Muscle of back (tissue), 11 donors: Measurements from ENCODE around the gene SKIDA1. TPM values are rescaled to one million over a fixed set of nuclear protein-coding genes. Genes with fewer than 3 reads are reported as not detected.

ENCODE experiments used
- DNase-seq, 3 donors: peaks; one replicate each; pipeline versions ENCODE4 v3.0.0 to v3.0.0-alpha.2; 2013
- polyA plus RNA-seq, 10 donors: library from polyadenylated mRNA; unstranded; fragments of 120-200 nt; gene quantifications; one replicate each; pipeline ENCODE4 v1.2.1, GENCODE V29; 2013; ENCODE audit not compliant: insufficient read length in 10 of 10

SKIDA1 gene
- polyA plus RNA-seq, 10 donors = 1.3 to 3.6 (median 1.8) TPM

- DNase-seq = peak in 1 of 3 donors; percentile 92
Measured at GRCh38 chr10:21517134-21518031, 8.1 kb downstream of the SKIDA1 start.

GRCh38 chr10:21516242-21517131 lies 9.0 kb downstream of the SKIDA1 start:
- DNase-seq = peak in 2 of 3 donors; percentile 80 to 92

- peak in 1 of 3 donors; percentile 78 for DNase-seq
Measured at GRCh38 chr10:21515361-21516241, 9.9 kb downstream of the SKIDA1 start.

- DNase-seq = peak in 1 of 3 donors; percentile 67
Measured at GRCh38 chr10:21514818-21515351, 10.6 kb downstream of the SKIDA1 start.

- no peak for DNase-seq
Measured at GRCh38 chr10:21514129-21514817, 11.2 kb downstream of the SKIDA1 start.

- no peak for DNase-seq
Measured at GRCh38 chr10:21513405-21513788, 12.1 kb downstream of the SKIDA1 start.

- DNase-seq = peak in 1 of 3 donors; percentile 59
Measured at GRCh38 chr10:21512573-21513404, 12.7 kb downstream of the SKIDA1 start.

- peak in 1 of 3 donors; percentile 58 for DNase-seq
Measured at GRCh38 chr10:21511946-21512572, 13.4 kb downstream of the SKIDA1 start.

GRCh38 chr10:21511095-21511570 lies 14.3 kb downstream of the SKIDA1 start:
- DNase-seq = peak in 1 of 3 donors; percentile 37

GRCh38 chr10:21510241-21511094 lies 15.0 kb downstream of the SKIDA1 start:
- DNase-seq = peak in 1 of 3 donors; percentile 78

GRCh38 chr10:21509341-21510240 lies 15.9 kb downstream of the SKIDA1 start:
- peak in 1 of 3 donors; percentile 82 for DNase-seq

GRCh38 chr10:21508706-21509331 lies 16.7 kb downstream of the SKIDA1 start:
- peak in 1 of 3 donors; percentile 74 for DNase-seq

GRCh38 chr10:21507150-21507549 lies 18.3 kb downstream of the SKIDA1 start:
- DNase-seq = no peak

- no peak for DNase-seq
Measured at GRCh38 chr10:21506351-21506750, 19.1 kb downstream of the SKIDA1 start.

GRCh38 chr10:21505711-21506278 lies 19.7 kb downstream of the SKIDA1 start:
- DNase-seq = peak in 1 of 3 donors; percentile 15

GRCh38 chr10:21503542-21503941 lies 21.9 kb downstream of the SKIDA1 start:
- no peak for DNase-seq
